GM12801 (cell line): ENCODE data around the gene MYO7B.

ENCODE experiments used
- TF ChIP-seq, protein P1 (sequence below): IDR thresholded peaks from one replicate; pipeline ENCODE4 v1.5.1; 2011; ENCODE audit warnings: control low read depth; ENCODE audit not compliant: insufficient read length; ENCODE audit errors: extremely low read depth

The MYO7B gene

GRCh38 chr2:127609031-127609751 is 73.7 kb downstream of the MYO7B start:
- TF ChIP-seq, protein P1, sequence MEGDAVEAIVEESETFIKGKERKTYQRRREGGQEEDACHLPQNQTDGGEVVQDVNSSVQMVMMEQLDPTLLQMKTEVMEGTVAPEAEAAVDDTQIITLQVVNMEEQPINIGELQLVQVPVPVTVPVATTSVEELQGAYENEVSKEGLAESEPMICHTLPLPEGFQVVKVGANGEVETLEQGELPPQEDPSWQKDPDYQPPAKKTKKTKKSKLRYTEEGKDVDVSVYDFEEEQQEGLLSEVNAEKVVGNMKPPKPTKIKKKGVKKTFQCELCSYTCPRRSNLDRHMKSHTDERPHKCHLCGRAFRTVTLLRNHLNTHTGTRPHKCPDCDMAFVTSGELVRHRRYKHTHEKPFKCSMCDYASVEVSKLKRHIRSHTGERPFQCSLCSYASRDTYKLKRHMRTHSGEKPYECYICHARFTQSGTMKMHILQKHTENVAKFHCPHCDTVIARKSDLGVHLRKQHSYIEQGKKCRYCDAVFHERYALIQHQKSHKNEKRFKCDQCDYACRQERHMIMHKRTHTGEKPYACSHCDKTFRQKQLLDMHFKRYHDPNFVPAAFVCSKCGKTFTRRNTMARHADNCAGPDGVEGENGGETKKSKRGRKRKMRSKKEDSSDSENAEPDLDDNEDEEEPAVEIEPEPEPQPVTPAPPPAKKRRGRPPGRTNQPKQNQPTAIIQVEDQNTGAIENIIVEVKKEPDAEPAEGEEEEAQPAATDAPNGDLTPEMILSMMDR, result no peak

GRCh38 chr2:127609818-127610217 is 74.3 kb downstream of the MYO7B start:
- TF ChIP-seq, protein P1, result no peak

- TF ChIP-seq, protein P1, result no peak
Measured at GRCh38 chr2:127610561-127610960, 75.1 kb downstream of the MYO7B start.

GRCh38 chr2:127611076-127611925 is 75.8 kb downstream of the MYO7B start:
- TF ChIP-seq, protein P1, result no peak

GRCh38 chr2:127612111-127612822 is 76.8 kb downstream of the MYO7B start:
- TF ChIP-seq, protein P1, result no peak

GRCh38 chr2:127614246-127614645 is 78.8 kb downstream of the MYO7B start:
- TF ChIP-seq, protein P1, result no peak

DNA sequence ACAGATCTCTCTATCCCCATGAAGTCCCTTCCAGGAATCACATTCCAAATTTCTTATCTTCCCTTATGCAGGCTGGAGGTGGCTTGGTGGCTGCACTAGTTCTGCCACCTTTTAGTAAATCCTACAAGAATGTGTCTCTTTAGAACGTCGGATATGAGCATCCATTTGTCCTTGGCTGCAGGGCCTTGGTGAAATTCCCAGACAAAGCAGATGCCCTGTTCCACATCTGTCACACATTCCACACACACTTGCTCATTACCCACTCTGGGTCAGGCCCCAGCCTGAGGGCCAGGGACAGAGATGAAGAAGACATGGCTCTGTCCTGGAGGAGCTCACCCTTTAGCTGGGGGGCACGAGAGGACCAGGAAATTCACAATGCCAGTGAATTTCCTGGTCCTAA is 79.2 kb downstream of the MYO7B start:
- TF ChIP-seq, protein P1, result no peak
